ENCODE data around the gene HELZ2. TPM values are rescaled to one million over a fixed set of nuclear protein-coding genes. Genes with fewer than 3 reads are reported as not detected.

The HELZ2 gene
- 10 to 100 TPM; 10.8 to 34.3 (median 12.7) TPM for total RNA-seq
- 10 to 100 TPM in 1 of 2 donors, 1 to 10 TPM in 1; 4.8 to 12.2 TPM for polyA plus RNA-seq
- long read RNA-seq, donor 1, partial matches to known transcripts: 2 of 3 reads
- long read RNA-seq, donor 1, other reads (novel, unspliced or antisense): 0 of 3 reads
- long read RNA-seq, donor 2: 0 reads
- long read RNA-seq, donor 3, partial matches to known transcripts: 3 of 6 reads
- long read RNA-seq, donor 3, other reads (novel, unspliced or antisense): 1 of 6 reads

GRCh38 chr20:63574156-63574828 lies at the start of gene HELZ2:
TSS of gene HELZ2 (minus strand) at chr20:63574239. CDS start at chr20:63572385, 1,854 bp downstream.
- peak within 1 kb of the TSS; percentile 67 to 98 (median 86) for H3K4me3 ChIP-seq
- H3K4me1 ChIP-seq: peaks cover 5 to 37% (median 24%) of the 10 kb centered on the region in 9 donors
- no peaks in the 10 kb centered on the region for H3K9me3 ChIP-seq
- intact Hi-C loops (cut with DNase I): loop anchor here in 2 of 10 donors (10.0 kb wide), 1 partner anchor 51 kb away; the partner anchor contains the start of gene GMEB2 (in 2 of the 2)
- DNase-seq (peak; percentile 79 to 82), ATAC-seq (peak; percentile 78 to 91 (median 84))
- TF ChIP-seq, protein P1, sequence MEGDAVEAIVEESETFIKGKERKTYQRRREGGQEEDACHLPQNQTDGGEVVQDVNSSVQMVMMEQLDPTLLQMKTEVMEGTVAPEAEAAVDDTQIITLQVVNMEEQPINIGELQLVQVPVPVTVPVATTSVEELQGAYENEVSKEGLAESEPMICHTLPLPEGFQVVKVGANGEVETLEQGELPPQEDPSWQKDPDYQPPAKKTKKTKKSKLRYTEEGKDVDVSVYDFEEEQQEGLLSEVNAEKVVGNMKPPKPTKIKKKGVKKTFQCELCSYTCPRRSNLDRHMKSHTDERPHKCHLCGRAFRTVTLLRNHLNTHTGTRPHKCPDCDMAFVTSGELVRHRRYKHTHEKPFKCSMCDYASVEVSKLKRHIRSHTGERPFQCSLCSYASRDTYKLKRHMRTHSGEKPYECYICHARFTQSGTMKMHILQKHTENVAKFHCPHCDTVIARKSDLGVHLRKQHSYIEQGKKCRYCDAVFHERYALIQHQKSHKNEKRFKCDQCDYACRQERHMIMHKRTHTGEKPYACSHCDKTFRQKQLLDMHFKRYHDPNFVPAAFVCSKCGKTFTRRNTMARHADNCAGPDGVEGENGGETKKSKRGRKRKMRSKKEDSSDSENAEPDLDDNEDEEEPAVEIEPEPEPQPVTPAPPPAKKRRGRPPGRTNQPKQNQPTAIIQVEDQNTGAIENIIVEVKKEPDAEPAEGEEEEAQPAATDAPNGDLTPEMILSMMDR (IDR thresholded peaks at IDR 0.05): no peak
- H3K27ac ChIP-seq: peak within 1 kb of the TSS; percentile 43 to 95 (median 92)
- peaks cover 0 to 23% (median 4%) of the 10 kb centered on the region in 9 donors for H3K36me3 ChIP-seq
- H3K27me3 ChIP-seq: peaks cover 0 to 34% (median 0%) of the 10 kb centered on the region in 7 donors
- 6 to 7% methylated on average over 31 to 40 of the region's 40 CpGs for WGBS, 2 donors

DNA sequence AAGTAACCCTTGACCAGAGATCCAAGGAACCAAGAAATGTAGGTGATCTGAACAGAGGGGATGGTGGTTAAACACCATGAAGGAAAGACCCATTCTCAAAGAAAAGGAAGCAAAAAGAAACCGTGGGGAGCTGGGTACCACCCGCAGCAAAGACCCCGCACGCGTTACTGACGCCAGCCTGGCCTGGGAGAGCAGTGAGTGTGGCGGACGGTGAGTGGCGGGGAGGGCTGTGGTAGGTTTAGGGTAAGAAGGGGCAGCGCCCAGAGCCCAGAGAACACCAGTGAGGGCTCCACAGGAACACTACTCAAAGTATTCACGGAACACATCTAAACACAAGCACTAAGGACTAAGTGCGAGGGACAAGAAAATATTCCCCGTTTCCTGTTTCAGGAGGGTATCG lies 48.7 kb upstream of the HELZ2 start:
- peaks cover 0 to 27% (median 2%) of the 10 kb centered on the region in 9 donors for H3K36me3 ChIP-seq
- no peaks in the 10 kb centered on the region for H3K27me3 ChIP-seq
- DNase-seq (no peak), ATAC-seq (no peak)
- H3K4me3 ChIP-seq: no peak overlapping the region
- no peaks in the 10 kb centered on the region for H3K9me3 ChIP-seq
- intact Hi-C loops (cut with DNase I): loop anchor here in 4 of 10 donors (5.0 to 10.0 kb wide), 3 partner anchors 45 to 242 kb away; partner anchors contain the start of genes ABHD16B (in 2 of the 4), HELZ2 (in 2 of the 4) and TPD52L2 (in 2 of the 4)
- H3K4me1 ChIP-seq: peaks cover 0 to 10% (median 8%) of the 10 kb centered on the region in 9 donors
- no peak overlapping the region for H3K27ac ChIP-seq
- TF ChIP-seq, protein P1 (IDR thresholded peaks at IDR 0.05): no peak
- WGBS, 2 donors: 92 to 97% methylated on average over 14 of the region's 14 CpGs

DNA sequence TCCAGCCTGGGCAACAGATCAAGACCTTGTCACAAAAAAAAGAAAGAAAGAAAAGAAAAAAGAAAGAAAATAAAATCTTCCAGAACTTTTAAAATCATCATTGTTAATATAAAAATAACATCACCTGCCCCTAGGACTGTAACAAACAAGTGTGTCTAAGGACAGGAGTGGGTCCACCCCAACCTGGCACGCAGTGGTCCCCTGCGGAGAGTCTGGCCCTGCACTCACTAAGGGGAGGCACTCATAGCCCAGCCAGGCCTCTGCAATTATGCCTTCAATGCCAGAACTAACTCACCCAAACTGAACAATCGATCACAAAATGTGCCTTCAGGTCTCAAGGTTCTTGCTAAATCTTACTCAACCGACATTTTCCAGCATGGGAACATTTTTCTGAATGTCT lies 48.1 kb upstream of the HELZ2 start:
- TF ChIP-seq, protein P1 (IDR thresholded peaks at IDR 0.05): no peak
- intact Hi-C loops (cut with DNase I): loop anchor here in 4 of 10 donors (5.0 to 10.0 kb wide), 3 partner anchors 45 to 243 kb away; partner anchors contain the start of genes ABHD16B (in 2 of the 4), HELZ2 (in 2 of the 4) and TPD52L2 (in 2 of the 4)
- 92 to 95% methylated on average over 4 of the region's 4 CpGs for WGBS, 2 donors
- H3K4me1 ChIP-seq: peaks cover 0 to 10% (median 8%) of the 10 kb centered on the region in 9 donors
- H3K27me3 ChIP-seq: no peaks in the 10 kb centered on the region
- DNase-seq: no peak
- no peak for ATAC-seq
- peaks cover 0 to 34% (median 5%) of the 10 kb centered on the region in 9 donors for H3K36me3 ChIP-seq
- no peaks in the 10 kb centered on the region for H3K9me3 ChIP-seq
- H3K27ac ChIP-seq: no peak overlapping the region
- no peak overlapping the region for H3K4me3 ChIP-seq

GRCh38 chr20:63620991-63621390 lies 47.0 kb upstream of the HELZ2 start:
- Histone ChIP-seq H3K36me3 (peaks cover 0 to 45% (median 5%) of the 10 kb centered on the region in 9 donors), H3K27me3 (no peaks in the 10 kb centered on the region), H3K9me3 (no peaks in the 10 kb centered on the region), H3K4me3 (no peak overlapping the region), H3K4me1 (peaks cover 0 to 9% (median 6%) of the 10 kb centered on the region in 9 donors), H3K27ac (no peak overlapping the region)
- TF ChIP-seq, protein P1 (IDR thresholded peaks at IDR 0.05): no peak
- intact Hi-C loops (cut with DNase I): loop anchor here in 4 of 10 donors (5.0 to 10.0 kb wide), 3 partner anchors 44 to 244 kb away; partner anchors contain the start of genes ABHD16B (in 2 of the 4), HELZ2 (in 2 of the 4) and TPD52L2 (in 2 of the 4)
- ATAC-seq (no peak), DNase-seq (no peak)
- 88% methylated on average over 8 of the region's 8 CpGs for WGBS, 2 donors
